Measurements from ENCODE around the gene ZFAND6.

Gene ZFAND6

DNA sequence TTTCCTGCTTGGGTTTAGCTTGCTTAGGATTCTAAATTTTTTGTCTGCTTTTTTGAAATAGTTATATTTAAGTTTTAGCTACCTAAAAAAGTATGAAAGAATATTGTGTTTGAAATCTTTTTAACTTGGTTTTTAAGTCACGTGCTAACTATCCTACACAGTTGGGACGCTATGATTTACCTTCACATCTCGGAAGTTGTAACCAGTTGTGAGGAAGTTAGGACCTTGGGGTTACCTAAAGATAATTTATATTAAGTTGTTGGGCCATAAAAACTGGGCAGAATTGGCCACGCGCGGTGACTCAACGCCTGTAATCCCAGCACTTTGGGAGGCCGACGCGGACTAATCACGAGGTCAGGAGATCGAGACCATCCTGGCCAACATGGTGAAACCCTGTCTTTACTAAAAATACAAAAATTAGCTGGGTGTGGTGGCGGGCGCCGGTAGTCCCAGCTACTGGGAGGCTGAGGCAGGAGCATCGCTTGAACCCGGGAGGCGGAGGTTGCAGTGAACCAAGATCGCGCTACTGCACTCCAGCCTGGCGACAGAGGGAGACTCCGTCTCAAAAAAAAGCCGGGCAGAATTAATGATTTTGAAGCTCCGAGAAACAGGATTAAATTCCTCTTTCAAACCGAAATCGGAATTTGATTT is 1.0 kb downstream of the ZFAND6 start:
- Histone ChIP-seq H3K36me3 (ENCODE audit: insufficient read depth, low read length) (no peaks in the 10 kb centered on the region), H3K9me3 (ENCODE audit: low read depth, low read length) (no peaks in the 10 kb centered on the region), H3K9ac (ENCODE audit: insufficient read length) (peak overlapping the region; percentile 87), H3K27ac (peak overlapping the region; percentile 77), H3K4me3 (peak overlapping the region; percentile 95)
- TF ChIP-seq FOXP2 (optimal IDR thresholded peaks at IDR 0.05; ENCODE audit: control extremely low read depth, extremely low read length, insufficient read depth) (no peak), EZH2 (IDR thresholded peaks at IDR 0.05) (no peak), POLR2AphosphoS5 (IDR thresholded peaks at IDR 0.05; ENCODE audit: borderline replicate concordance, low read depth, low read length) (no peak)
- no peak for DNase-seq (ENCODE audit: low read depth, low spot score)

DNA sequence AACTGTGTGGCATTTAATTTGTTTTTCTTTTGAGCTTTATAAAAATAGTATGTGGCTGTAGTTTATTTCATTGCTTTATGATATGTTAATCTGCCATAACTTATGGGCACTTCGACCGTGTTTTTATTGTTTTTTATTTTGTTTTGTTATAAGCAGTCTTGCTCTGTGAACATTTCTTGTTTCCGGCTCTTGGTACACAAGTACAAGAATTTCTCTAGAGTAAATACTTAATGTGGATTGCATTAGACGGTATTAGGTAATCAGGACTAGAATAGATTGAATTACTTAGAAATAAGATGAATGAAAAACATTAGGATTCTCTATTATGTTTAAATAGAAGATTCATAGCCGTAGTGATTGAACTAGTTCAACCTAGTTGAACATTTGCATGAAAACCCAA is 2.1 kb downstream of the ZFAND6 start:
- no peaks in the 10 kb centered on the region for H3K9me3 ChIP-seq (ENCODE audit: low read depth, low read length)
- DNase-seq (ENCODE audit: low read depth, low spot score): no peak
- no peak for TF ChIP-seq FOXP2 (optimal IDR thresholded peaks at IDR 0.05; ENCODE audit: control extremely low read depth, extremely low read length, insufficient read depth)
- TF ChIP-seq POLR2AphosphoS5 (IDR thresholded peaks at IDR 0.05; ENCODE audit: borderline replicate concordance, low read depth, low read length): no peak
- no peak for TF ChIP-seq EZH2 (IDR thresholded peaks at IDR 0.05)
- no peaks in the 10 kb centered on the region for H3K36me3 ChIP-seq (ENCODE audit: insufficient read depth, low read length)
- H3K4me3 ChIP-seq: peak overlapping the region; percentile 95
- H3K9ac ChIP-seq (ENCODE audit: insufficient read length): no peak overlapping the region
- no peak overlapping the region for H3K27ac ChIP-seq

- no peak for DNase-seq (ENCODE audit: low read depth, low spot score)
- no peak overlapping the region for H3K9ac ChIP-seq (ENCODE audit: insufficient read length)
- peak overlapping the region; percentile 51; the same call in 1 of the 2 replicates for H3K27ac ChIP-seq
- H3K4me3 ChIP-seq: no peak overlapping the region
- TF ChIP-seq FOXP2 (optimal IDR thresholded peaks at IDR 0.05; ENCODE audit: control extremely low read depth, extremely low read length, insufficient read depth) (no peak), POLR2AphosphoS5 (IDR thresholded peaks at IDR 0.05; ENCODE audit: borderline replicate concordance, low read depth, low read length) (no peak), EZH2 (IDR thresholded peaks at IDR 0.05) (no peak)
- H3K36me3 ChIP-seq (ENCODE audit: insufficient read depth, low read length): no peaks in the 10 kb centered on the region
- H3K9me3 ChIP-seq (ENCODE audit: low read depth, low read length): no peaks in the 10 kb centered on the region
Observed at GRCh38 chr15:80066912-80067311, 7.4 kb downstream of the ZFAND6 start.

DNA sequence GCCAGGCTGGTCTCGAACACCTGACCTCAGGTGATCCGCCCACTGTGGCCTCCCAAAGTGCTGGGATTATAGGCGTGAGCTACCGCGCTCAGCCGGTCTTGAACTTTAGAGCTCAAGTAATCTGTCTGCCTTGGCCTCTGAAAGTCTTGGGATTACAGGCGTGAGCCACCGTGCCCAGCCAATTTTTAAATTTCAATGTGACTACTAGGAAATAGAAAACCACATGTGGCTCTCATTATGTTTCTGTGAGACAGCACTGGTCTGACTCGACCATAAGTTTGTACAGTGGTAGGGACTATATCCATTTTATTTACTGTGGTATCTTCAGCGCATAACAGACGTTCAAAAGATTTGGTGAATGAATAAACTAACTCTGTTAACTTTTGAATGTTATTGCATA is 9.1 kb downstream of the ZFAND6 start:
- Histone ChIP-seq H3K36me3 (ENCODE audit: insufficient read depth, low read length) (no peaks in the 10 kb centered on the region), H3K4me3 (peak overlapping the region; percentile 60), H3K9me3 (ENCODE audit: low read depth, low read length) (no peaks in the 10 kb centered on the region), H3K9ac (ENCODE audit: insufficient read length) (peak overlapping the region; percentile 1), H3K27ac (peak overlapping the region; percentile 89)
- DNase-seq (ENCODE audit: low read depth, low spot score): no peak
- TF ChIP-seq FOXP2 (optimal IDR thresholded peaks at IDR 0.05; ENCODE audit: control extremely low read depth, extremely low read length, insufficient read depth) (no peak), EZH2 (IDR thresholded peaks at IDR 0.05) (no peak), POLR2AphosphoS5 (IDR thresholded peaks at IDR 0.05; ENCODE audit: borderline replicate concordance, low read depth, low read length) (no peak)

- Histone ChIP-seq H3K9me3 (ENCODE audit: low read depth, low read length) (no peaks in the 10 kb centered on the region), H3K36me3 (ENCODE audit: insufficient read depth, low read length) (no peaks in the 10 kb centered on the region), H3K27ac (peak overlapping the region; percentile 68), H3K9ac (ENCODE audit: insufficient read length) (peak overlapping the region; percentile 42), H3K4me3 (peak overlapping the region; percentile 94)
- DNase-seq (ENCODE audit: low read depth, low spot score): no peak
- TF ChIP-seq FOXP2 (optimal IDR thresholded peaks at IDR 0.05; ENCODE audit: control extremely low read depth, extremely low read length, insufficient read depth): no peak
- TF ChIP-seq EZH2 (IDR thresholded peaks at IDR 0.05): no peak
- no peak for TF ChIP-seq POLR2AphosphoS5 (IDR thresholded peaks at IDR 0.05; ENCODE audit: borderline replicate concordance, low read depth, low read length)
Observed at GRCh38 chr15:80070840-80071239, 11.4 kb downstream of the ZFAND6 start.

GRCh38 chr15:80071652-80072051 is 12.2 kb downstream of the ZFAND6 start:
- H3K36me3 ChIP-seq (ENCODE audit: insufficient read depth, low read length): no peaks in the 10 kb centered on the region
- no peaks in the 10 kb centered on the region for H3K9me3 ChIP-seq (ENCODE audit: low read depth, low read length)
- H3K9ac ChIP-seq (ENCODE audit: insufficient read length): peak overlapping the region; percentile 42
- peak overlapping the region; percentile 68 for H3K27ac ChIP-seq
- no peak for TF ChIP-seq POLR2AphosphoS5 (IDR thresholded peaks at IDR 0.05; ENCODE audit: borderline replicate concordance, low read depth, low read length)
- TF ChIP-seq EZH2 (IDR thresholded peaks at IDR 0.05): no peak
- no peak for TF ChIP-seq FOXP2 (optimal IDR thresholded peaks at IDR 0.05; ENCODE audit: control extremely low read depth, extremely low read length, insufficient read depth)
- peak overlapping the region; percentile 94 for H3K4me3 ChIP-seq
- DNase-seq (ENCODE audit: low read depth, low spot score): no peak

GRCh38 chr15:80072285-80072994 is 13.0 kb downstream of the ZFAND6 start:
- peak overlapping the region; percentile 68 for H3K27ac ChIP-seq
- H3K36me3 ChIP-seq (ENCODE audit: insufficient read depth, low read length): no peaks in the 10 kb centered on the region
- peak; percentile 92 for DNase-seq (ENCODE audit: low read depth, low spot score)
- H3K9ac ChIP-seq (ENCODE audit: insufficient read length): peak overlapping the region; percentile 90
- no peaks in the 10 kb centered on the region for H3K9me3 ChIP-seq (ENCODE audit: low read depth, low read length)
- TF ChIP-seq EZH2 (IDR thresholded peaks at IDR 0.05) (no peak), POLR2AphosphoS5 (IDR thresholded peaks at IDR 0.05; ENCODE audit: borderline replicate concordance, low read depth, low read length) (peak; percentile 41; the same call in 1 of the 2 replicates), FOXP2 (optimal IDR thresholded peaks at IDR 0.05; ENCODE audit: control extremely low read depth, extremely low read length, insufficient read depth) (no peak)
- peak overlapping the region; percentile 94 for H3K4me3 ChIP-seq

- Histone ChIP-seq H3K27ac (no peak overlapping the region), H3K9ac (ENCODE audit: insufficient read length) (peak overlapping the region; percentile 90), H3K9me3 (ENCODE audit: low read depth, low read length) (no peaks in the 10 kb centered on the region), H3K36me3 (ENCODE audit: insufficient read depth, low read length) (peaks cover under 1% of the 10 kb centered on the region; the same call in 1 of the 2 replicates), H3K4me3 (peak overlapping the region; percentile 94)
- TF ChIP-seq POLR2AphosphoS5 (IDR thresholded peaks at IDR 0.05; ENCODE audit: borderline replicate concordance, low read depth, low read length): no peak
- TF ChIP-seq FOXP2 (optimal IDR thresholded peaks at IDR 0.05; ENCODE audit: control extremely low read depth, extremely low read length, insufficient read depth): no peak
- TF ChIP-seq EZH2 (IDR thresholded peaks at IDR 0.05): no peak
- DNase-seq (ENCODE audit: low read depth, low spot score): no peak
Observed at GRCh38 chr15:80073197-80073596, 13.7 kb downstream of the ZFAND6 start.

All from SK-N-MC (cell line).